CD4-positive, alpha-beta T cell treated with Interleukin-17A for 1 hour (primary cell): ENCODE measurements around the gene CHD6.

Experiments
- DNase-seq: peaks from one replicate; pipeline ENCODE4 v3.0.0-alpha.2; 2020

CHD6 gene

DNA sequence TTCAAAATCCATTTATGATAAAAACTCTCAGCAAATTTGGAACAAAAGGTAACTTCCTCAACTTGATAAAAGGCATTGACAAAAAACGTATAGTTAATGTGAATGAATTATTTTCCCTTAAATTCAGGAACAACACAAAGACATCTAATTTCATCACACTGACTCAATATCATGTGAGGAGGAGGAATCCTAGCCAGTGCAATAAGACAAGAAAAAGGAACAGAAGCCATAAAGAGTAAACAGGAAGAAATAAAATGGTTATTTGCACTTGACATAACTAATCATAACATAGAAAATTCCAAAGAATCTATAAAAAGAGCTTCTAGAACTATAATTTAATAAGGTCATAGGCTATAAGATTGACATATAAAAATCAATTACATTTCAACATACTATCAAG, 31.4 kb downstream of the CHD6 start:
- no peak for DNase-seq

DNA sequence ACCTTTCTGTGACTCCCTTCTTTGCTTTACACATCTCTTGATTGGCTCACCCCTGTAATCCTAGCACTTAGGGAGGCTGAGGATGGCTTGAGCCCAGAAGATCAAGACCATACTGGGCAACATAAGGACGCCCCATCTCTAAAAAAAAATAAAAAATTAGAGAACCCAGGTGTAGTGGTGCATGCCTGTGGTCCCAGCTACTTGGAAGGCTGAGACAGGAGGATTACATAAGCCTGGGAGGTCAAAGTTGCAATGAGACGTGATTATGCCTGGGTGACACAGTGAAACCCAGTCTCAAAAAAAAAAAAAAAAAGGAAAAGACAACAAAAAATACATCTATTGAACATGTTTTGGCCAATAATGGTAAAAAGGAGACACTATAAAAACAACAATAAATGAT, 37.8 kb downstream of the CHD6 start:
- DNase-seq, result no peak

DNA sequence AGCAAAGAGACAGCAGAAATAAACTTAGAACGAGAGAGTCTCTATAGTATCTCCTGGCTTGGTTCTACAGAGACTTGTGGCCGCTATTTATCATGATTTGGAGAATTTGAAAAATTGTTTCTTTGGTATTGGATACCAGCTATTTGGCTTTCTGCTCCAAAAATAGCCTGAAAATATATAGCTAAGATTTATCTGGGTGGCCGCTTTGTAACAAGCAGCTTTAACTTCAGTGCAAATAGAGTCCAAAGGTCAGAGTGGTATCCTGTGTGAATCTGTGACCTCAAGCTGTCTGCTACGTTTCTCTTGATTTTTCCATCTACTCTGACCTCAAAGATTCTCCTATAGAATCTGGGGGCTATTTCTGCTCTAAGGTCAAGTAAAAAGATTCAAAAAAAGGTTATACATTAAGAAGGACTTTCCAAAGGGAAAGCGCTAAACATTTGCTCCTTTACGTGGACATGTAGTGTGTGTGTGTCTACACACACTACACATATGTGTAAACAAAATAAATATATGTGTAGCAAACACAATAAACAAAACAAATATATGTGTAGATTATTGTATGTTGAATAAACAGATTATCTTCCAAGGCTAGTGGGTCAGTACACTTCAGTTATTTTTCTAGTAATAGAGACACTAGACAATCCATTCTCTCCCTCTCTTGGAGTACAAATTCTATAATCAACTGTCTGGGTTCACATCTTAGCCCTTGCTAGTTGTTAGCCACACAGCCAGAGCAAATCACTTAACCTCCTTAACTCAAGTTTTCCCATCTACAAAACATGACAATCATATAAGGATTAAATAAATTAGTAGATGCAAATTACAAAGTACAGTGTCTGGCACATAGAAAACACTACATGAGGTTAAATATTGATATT, 40.8 kb downstream of the CHD6 start:
- DNase-seq, result no peak

DNA sequence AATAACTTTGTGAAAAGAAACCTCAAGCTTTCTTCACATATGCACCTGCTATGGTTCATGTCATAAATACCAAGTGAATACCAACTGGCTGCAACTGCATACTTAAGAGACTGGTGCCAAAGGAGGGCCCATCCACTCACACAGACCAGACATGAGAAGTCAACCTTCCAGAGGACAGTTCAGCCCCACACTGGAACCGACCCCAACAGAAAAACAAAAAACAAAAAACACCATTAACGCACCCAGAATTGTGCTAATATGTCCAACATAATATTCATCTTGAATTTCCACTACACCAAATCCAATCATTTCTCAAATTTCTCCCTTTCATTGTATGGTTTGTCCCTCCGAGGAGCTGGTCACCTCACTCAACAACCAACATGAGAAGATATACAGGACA, 42.8 kb downstream of the CHD6 start:
- DNase-seq, result no peak

DNA sequence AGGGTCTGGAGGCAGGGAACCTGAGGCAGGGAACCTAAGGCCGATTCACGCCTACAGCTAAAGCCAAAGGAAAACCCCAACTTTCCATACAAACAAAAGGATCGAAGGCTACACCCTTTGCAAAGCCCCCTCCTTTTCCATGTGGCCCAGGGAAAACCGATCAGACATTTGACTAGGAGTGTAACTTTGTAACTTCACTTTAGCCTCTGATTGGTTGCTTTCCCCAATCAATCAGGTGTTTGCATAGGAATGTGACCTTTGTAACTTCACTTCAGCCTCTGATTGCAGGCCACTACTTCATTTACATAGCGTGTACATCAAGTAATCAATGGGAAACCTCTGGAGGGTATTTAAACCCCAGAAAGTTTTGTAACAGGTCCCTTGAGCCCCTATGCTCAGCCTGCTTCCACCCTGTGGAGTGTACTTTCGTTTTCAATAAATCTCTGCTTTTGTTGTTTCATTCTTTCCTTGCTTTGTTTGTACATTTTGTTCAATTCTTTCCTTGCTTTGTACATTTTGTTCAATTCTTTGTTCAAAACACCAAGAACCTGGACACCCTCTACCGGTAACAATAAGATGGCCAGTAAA, 43.3 kb downstream of the CHD6 start:
- DNase-seq, result no peak

DNA sequence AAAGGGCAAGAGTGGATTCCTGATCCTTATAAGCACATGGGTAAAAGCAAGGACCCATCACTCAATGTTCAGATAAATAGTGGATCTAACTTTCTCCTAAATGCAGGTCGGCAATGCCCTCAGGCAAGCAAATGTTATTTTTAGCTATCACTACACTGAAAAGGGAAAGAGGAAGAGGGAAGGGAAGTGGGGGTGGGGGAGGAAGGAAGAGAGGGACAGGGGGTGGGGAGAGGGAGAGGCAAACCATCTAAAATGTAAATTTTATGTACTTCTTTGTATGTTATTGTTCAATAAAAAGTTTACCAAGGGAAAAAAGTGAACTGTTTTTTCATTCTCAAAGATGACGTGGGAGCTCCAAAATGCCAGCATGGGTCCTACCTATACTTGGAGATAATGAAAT, 44.2 kb downstream of the CHD6 start:
- DNase-seq, result no peak

DNA sequence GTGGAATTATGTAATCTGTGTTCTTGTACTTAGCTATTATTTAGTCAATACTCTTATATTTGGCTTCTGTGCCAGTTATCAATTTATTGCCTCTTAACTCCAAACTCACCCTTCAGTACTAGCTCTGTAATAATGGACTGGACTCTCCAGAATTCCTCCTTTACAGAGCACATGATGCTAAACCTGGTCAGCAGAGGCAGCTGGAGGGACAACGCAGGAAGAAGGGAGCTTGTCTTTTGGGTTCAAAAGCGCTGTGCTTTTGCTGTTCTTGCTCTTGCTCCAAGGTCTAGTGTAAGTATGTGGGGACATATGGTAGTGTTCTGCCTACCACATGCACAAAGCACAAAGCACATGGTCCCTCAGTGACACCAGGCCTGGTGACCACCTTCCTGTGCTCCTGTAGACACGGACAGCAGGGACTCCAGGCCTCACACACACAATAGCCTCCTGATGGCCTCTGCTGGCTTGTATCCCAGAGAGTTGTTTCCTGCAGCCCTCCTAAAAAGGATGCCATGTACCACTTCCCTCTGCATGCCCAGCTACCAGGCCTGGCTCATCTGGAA, 46.1 kb downstream of the CHD6 start:
- DNase-seq, result no peak

DNA sequence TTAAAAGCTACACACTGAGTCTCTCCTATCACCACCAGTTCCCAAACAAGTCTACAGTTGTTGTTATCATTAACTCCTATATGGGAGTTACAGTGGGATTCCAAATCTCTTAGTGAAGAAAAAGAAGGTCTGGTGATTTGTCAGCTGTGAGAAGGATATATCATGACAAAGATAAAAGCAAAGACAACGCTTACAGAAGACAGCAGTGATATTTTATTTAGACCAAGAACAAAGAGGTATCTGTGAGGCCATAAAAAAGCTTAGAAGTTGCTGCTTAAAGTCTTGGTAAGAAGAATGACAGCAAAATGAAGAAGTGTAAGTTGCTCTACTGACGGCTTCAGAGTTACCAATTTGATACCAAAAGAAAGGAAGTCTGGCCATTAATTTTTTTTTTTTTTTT, 47.2 kb downstream of the CHD6 start:
- DNase-seq, result no peak

DNA sequence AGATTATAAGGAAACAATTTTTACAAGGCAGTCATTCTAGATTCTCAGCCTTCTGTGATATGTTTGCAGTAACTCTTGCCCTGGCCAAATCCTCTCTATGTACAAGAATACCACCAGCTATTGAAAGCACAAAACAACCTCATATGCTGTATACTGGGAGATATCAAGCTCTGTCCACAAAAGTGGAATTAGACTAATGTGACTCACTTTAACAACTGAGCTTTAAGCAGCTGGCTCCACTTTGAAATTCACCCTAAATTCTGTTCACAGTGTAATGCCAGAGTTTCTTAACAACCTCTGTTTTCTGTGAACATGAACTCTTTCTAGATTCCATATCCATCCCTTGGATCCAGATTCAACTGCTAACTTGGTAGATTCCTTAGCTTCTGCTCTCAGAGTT, 47.6 kb downstream of the CHD6 start:
- no peak for DNase-seq

DNA sequence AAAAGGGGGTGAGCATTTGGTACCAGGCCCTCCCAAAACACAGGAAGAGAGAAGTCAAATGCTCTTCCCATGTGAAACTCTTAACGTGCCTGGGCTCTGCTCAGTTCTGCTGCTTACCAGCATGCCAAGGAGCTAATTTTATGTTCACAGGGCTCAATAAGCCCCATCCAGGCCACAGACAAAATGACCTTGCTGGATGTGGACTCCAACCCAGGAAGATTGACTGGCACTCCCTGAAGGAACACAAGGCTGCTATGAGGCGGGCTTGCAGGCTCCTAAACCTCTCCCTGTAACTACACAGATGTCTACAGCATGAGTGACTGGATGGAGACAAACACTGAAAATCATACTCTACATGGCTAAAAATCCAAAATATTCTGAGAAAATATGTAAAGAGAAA, 50.6 kb downstream of the CHD6 start:
- no peak for DNase-seq

DNA sequence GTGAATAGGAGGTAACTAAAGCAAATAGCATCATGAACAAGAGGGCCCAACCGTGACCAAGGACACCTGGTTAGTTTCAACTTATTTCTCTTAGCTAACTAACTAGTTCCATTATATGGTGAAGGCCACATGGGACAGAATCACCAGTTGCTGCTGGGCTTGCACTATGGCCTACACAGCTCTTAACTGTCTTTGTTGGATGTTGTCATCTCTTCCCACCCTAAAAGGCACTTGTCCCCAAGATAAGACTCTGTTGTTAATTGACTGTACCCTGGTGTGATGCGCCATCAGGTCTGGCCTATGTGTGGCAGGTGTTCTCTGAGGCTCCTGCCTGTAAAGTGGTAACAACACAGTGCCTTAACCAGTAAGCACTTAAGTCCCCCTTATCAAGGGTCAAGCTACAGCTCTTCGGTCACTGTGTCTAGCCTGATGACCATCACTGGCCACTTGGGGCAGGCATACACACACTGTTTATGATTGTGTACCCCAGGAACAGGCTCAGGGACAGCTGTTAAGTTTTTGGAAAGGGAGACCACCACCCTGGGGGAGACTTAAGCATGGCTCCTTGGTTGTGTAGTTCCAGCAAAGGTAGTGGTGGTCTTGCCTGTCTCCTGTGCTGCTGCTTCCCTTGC, 51.2 kb downstream of the CHD6 start:
- DNase-seq, result no peak

DNA sequence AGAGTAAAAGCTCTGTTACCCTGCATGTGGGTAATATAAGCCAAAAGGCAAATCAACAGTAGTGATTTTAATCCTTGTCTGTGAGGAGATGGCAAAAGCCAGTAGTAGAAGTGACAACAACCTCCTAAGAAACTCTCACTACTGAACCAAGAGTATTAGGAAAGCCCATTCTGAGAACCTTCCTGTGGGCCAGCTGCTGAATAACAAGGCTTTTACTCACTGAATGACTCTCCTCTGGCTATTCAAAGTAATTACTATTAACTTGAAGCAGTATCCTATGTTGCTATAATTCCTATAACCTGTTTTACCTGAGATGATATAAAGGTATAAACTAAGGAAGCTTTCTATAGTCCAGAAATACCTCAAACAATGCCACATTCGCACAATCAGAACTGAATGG, 55.1 kb downstream of the CHD6 start:
- DNase-seq, result no peak

DNA sequence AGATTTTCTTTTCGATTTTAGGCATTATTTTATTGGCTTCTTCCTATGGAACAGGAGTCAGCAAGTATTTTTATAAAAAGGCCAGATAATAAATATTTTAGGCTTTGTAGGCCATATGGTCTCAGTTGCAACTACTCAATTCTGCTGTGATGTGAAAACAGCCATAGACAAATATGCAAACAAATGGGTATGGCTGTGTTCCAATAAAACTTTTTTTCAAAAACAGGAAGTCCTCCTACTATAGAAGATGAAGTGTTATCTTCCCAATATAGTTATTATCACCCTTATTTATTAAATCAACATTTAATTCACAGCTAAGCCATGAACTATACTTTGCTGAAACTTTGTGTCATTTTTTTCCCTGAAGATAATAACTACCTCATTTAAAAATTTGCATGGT, 57.2 kb downstream of the CHD6 start:
- DNase-seq, result no peak

DNA sequence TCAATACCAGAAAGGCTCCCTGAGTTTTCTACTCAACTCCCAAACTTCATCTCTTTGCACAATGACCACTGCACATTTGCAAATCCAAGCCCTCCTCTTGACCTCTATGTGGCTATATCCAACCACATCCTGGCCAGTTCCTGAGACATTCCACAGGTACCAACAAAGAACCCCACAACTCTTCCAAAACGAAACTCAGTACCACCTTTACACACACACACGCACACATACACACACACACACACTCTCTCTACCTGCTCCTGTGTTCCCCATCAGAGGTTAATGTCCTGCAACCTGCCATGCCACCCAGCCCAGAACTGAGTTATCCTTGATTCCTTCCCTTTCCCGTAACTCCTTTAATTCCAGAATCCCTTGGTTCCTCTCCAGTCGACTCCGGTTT, 58.5 kb downstream of the CHD6 start:
- DNase-seq, result no peak

DNA sequence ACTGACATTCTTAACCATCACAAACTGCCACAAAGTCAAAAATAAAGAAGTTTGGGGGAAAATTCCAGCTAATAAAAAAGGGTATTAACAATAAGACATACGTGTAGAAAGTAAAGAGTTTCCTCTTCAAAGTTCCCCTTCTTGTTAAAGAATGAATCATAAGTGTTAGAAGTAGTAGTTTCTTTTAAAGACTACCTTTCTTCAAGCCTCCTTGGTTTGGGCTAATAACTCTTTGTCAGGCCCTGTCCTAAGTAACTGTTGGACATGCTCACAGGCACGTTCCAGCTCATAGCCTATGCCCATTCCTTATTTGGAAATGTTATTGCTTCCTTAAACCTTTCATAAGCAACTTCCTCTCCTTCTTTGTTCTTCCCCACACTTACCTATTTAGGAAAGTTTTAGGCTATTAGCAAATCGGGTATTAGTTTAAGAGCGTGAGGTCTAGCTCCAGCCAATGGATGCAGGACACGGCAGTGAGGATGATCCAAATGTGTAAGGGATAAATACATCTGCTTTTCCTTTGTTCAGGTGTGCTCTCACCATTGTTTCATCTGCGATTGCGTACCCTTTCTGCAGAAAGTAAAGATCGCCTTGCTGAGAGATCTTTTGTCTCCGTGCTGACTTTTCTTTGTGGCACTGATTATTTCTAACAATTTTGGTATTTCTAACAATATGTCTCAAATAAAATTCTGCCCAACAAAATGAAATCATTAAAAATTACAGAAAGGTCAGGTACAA, 64.9 kb downstream of the CHD6 start:
- no peak for DNase-seq

DNA sequence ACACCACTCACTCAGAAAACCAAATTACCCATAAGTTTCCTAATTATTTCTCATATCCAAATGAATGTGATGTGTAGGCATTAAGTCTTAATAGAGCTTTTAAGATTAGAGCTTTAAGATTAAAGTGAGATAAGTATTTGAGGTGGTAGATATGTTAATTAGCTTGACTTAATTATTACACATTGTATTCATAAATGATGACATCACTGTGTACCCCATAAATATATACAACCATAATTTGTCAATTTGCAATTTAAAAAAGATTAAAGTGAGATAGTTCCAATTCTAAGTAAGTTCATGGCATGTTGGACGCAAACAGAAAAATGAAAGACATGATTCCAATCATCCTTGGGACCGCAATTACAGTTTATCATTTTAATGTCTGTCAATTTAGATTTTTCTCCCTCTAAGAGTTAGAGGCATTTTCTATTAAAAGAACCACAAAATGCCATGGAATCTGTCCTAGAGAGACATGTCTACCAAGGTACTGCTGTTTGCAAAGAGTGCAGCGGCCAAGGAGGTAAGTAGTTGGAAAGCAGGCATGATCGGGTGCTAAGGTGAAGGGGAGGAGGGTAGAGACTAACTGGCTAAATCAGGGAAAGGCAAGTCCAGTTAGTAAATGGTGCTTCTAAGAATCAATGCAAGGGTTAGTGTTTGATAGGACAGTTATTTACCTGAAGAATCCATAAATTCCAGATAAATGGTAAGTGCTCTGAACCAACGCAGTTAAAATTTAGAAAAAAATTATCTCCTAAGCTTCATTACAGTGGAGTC, 65.7 kb downstream of the CHD6 start:
- no peak for DNase-seq

DNA sequence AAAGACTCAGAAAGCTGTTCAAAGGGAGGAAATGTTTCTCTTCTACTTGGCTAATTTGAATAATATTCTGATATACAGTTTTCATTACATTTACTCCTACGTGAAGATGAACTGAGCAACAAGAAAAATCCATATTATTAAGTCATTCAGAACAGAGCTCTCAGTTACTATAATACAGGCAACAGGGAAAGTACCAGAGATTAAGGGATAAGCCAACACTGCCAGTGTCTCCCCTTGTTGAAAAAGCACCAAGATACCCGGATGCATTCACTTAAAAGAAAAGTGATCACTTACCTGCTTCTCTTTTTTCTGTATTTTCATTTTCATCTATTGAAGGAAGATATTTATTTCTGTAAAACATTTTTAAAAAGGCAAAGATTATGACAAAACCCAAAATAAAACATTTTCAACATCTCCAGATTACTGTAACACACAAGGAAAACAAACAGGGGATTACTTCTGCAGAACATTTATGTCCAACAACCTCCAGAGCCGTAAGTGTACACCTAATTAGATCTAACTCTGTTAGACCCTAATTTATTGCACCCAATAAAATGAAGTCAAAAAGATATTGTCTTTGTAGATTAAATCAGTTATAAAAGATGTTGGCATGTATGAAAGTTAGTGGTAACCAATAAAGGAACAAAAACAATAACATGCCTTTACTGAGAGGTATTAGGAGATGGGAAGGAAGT, 67.0 kb downstream of the CHD6 start:
- no peak for DNase-seq

DNA sequence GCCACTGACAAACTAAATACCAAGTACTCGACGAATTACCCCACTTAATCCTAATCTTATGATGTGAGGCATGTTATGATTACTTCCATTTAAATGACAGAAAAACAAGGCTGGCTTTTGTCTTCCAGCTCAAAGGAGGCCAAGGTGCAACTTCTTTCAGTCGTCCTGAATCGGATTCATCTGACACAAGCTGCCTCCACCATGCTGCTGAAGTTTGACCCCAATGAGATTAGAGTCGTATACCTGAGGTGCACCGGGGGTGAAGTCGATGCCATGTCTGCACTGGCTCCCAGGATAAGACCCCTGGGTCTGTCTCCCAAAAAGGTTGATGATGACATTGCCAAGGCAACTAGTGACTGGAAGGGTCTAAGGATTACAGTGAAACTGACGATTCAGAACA, 71.0 kb downstream of the CHD6 start:
- no peak for DNase-seq

DNA sequence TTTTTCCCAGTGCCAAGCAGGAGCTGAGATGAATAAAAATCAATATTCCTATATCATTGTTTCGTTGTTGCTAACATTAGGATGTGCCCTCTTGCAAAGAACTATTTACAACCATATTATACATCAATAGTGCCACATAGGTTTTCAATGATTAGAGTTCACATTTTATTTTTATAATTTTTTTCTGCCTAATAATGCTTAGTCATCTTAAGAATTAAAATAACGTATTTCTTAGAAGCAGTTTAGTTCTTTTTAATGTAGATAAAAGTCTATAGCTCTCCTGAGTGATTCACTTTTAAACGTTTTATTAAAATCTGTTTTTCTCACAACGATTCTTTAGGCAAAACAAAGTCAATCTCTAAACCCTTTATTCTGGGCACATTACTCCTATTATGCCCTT, 71.6 kb downstream of the CHD6 start:
- DNase-seq, result no peak

DNA sequence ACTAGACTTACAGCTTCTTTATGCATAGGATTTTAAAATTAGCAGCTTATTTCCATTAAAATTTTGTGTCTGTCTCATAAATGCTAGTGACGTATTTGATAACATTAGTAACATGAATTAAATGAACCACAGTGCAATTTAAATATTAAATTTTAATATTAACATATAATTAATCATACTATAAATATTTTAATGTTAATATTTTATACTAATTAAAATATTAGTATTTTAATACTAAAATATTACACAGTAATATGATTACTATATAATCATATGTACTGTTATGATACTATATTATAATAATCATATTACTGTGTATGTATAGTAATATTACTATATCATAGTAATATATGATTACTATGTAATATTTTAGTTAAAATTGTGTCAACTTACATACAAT, 73.7 kb downstream of the CHD6 start:
- no peak for DNase-seq

DNA sequence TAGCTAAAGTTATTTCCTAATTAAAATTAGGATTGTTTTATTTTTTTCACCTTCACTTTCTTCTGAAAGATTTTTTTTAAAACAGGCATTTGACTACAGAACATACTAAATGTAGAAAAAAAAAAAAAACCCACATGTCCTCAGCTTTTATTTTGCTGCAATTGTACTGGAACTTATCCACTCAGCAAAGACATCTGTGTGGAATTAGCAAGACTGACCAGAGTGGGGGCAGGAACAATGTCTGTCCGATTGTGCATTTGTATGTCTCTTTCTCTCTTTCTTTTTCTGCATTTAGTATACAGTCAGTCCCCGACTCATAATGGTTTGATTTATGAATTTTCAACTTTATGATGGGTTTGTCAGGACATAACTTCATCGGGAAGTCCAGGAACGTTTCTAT, 77.3 kb downstream of the CHD6 start:
- DNase-seq, result no peak

DNA sequence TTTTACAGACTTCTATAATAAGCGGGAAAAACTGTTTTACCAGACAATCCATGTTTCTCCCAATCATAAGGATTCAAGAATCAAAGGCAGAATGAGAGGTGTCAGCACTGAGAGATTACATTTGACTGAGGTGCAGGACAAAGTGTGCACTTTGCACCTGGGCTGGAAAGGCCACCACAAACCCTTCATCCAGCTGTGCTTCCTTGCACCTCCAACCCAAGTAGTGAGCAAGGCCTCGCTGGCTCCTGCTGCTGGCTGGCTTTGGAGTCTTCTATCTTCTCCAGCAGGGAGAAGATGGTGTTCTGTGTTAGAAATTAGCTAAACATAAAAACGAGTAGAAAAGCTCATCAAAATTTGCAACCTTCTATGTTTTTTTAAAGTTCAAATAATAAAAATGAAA, 77.7 kb downstream of the CHD6 start:
- DNase-seq, result no peak
